IPS-NIHi7 (cell line): ENCODE measurements around the gene ELK3.

ENCODE experiments used
- DNase-seq: peaks from one replicate; pipeline ENCODE4 v3.0.0; 2012; ENCODE audit warnings: mixed read lengths; ENCODE audit errors: extremely low spot score

ELK3 gene

GRCh38 chr12:96212456-96213375, 18.5 kb downstream of the ELK3 start:
- no peak for DNase-seq

DNA sequence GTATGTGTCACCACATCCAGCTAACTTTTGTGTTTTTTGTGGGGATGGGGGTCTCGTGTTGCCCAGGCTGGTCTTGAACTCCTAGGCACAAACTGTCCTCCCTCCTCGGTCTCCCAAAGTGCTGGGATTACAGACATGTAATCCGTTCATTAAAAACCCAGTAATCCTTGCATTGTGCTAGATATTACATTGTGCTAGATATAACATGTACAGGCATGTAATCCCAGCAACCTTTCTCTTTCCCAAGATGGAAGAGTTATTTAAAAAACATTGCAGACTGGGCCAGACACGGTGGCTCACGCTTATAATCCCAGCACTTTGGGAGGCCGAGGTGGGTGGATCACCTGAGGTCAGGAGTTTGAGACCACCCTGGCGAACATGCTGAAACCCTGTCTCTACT, 19.7 kb downstream of the ELK3 start:
- DNase-seq: no peak

DNA sequence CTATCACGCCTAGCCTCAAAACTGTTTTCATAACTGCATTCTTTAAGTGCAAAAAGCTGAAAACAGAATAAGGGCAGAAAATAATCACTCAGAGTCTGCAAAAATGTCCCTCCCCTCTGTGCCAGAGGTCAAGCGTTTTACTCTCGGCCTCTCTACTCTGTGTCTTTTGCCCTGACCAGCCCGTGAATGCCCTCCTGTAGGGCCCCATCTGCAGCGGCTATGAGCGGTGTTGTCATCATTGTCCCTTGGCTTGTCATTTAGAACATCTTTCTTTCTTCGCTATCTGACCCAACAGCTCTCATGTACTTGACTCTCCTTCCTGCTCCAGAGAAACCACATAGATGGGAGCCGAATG, 21.7 kb downstream of the ELK3 start:
- no peak for DNase-seq

- no peak for DNase-seq
These were observed 25.0 kb downstream of the ELK3 start for GRCh38 chr12:96218989-96219678.

DNA sequence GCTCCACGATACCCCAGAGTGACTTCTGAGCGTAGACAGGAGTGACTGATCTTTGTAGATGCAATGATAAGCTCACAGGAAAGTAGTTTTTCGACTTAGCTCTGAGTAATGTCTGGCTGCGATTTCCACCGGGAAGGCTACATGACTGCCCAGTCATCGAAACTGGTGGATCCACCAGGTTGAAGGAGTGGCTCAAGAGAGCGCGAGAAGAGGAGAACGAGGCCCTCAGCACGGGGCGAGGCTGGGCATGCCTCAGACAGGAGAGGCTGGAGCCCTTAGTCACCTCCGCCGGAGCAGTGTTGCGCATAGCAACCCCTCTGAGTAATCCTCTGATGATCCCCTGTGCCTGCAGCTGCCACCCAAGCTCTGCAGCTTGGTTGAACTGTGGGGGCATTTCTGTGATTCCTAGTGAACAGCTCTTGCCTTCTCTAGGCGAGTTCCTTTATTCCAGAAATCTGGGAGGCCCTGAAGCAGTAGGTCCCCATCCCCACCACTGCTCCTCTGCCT, 25.6 kb downstream of the ELK3 start:
- DNase-seq: peak; percentile 49

DNA sequence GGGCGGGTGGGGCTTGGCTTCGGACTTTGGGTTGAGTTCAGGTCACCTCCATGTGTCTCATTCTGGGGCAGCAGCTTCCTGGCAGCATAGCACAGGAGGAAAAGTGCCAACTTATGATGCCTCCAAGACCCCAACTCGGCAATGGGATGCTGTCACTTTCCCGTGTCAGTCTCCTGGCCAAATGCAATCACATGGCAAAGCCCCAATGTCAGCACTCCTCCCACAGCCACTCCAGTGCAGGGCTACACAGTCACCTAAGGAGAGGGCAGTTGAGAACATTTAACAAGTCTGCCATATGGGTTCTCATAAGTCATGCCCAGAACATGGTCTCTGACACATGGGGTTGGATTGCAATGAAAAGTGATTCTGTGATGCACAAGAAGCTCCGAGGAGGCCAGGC, 26.7 kb downstream of the ELK3 start:
- no peak for DNase-seq

- DNase-seq: no peak
These were observed 27.2 kb downstream of the ELK3 start for GRCh38 chr12:96221391-96221790.

DNA sequence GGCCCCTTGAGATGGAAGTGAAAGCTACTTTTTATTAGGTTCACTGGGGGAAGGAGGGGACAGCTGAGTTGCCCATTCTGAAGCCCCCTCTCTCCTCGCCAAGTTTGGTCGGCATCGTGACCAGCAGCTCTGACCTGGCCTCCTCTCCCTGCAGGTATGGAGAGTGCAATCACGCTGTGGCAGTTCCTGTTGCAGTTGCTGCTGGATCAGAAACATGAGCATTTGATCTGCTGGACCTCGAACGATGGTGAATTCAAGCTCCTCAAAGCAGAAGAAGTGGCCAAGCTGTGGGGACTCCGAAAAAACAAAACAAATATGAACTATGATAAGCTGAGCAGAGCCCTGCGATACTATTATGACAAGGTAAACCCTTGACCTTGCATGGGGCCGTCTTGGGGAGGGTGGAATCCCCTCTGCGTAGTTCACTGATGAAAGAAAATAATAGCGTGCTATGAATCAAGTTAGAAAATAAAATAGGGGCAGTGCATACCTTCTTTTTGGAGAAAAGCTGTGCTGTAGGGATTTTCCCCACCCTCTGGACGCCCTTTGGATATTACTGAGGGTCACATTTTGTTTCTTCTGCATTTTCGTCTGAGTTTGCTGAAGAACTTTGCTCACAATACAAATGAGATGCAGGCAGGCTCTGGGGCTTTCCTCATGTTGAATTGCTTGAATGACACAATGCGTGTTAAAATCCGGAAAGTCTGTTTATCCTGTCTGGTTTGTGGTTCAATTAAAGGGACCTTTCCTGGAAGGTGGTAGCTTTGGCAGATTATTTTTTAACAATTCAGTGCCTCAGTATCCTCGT, 29.4 kb downstream of the ELK3 start:
- DNase-seq: no peak

DNA sequence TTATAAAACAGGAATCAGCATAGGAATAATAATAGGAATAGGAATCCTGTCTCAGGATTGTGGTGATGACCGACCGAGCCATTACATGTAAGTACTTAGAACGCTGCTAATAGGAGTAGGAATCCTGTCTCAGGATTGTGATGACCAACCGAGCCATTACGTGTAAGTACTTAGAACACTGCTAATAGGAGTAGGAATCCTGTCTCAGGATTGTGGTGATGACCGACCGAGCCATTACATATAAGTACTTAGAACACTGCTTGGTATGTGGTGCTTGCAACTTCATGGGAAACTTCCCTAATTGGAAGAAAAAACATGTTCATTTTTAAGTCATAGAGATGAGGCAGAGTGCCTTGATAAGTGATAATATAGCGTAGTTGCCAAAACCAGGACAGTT, 30.0 kb downstream of the ELK3 start:
- no peak for DNase-seq

- no peak for DNase-seq
These were observed 31.1 kb downstream of the ELK3 start for GRCh38 chr12:96225044-96225855.

GRCh38 chr12:96225994-96226399, 31.8 kb downstream of the ELK3 start:
- DNase-seq: no peak

DNA sequence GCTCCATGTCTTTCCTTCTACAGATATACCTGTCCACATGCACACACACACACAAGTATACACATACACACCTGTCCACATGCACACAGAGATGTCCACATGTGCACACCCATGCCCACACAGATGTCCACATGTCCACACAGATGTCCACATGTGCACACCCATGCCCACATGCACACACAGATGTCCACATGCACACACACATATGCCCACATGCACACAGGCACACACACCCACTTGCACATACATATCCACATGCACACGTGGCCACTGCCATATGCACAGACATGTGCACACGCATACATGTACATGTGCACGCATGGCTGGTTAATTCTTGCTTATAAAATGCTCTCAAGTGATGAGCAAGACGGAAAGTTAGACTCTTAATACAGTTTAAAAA, 32.2 kb downstream of the ELK3 start:
- DNase-seq: no peak

DNA sequence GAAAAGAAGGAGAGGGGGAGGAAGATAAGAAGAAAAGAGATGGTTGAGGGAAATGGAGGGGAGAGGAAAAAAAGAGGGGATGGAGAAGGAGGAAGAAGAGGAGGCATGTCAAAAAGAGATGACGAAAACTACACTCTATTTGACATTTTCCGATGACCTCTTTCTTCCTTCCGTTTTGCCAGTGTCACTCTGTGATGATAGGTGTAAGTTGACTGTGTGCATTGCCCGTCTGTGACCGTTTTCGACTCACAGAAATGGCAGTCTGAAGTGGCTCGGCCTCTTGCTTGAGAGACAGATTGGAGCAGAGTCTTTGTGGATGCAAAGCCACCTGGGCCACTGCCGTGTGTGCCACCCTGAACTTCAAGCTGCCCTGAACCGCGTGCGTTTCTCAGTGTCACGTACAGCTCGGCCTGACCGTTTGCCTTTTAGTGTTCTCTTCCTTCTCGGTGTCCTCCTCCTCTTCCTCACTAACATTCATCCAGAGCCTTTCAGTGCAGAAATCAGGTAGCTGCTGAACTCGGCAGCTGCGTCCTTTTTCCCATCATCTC, 32.7 kb downstream of the ELK3 start:
- no peak for DNase-seq

GRCh38 chr12:96227365-96228106, 33.4 kb downstream of the ELK3 start:
- DNase-seq: no peak

- DNase-seq: no peak
These were observed 34.5 kb downstream of the ELK3 start for GRCh38 chr12:96228566-96229248.

GRCh38 chr12:96230646-96231045, 36.5 kb downstream of the ELK3 start:
- DNase-seq: no peak

- DNase-seq: no peak
These were observed 39.0 kb downstream of the ELK3 start for GRCh38 chr12:96233168-96233567.

GRCh38 chr12:96233939-96234461, 39.8 kb downstream of the ELK3 start:
- no peak for DNase-seq
